ENCODE data around the gene RNU2-1. TPM values are rescaled to one million over a fixed set of nuclear protein-coding genes. Genes with fewer than 3 reads are reported as not detected.
"Not testable (repeated sequence)": the region's sequence is repeated elsewhere in the genome, so short reads cannot be mapped to it uniquely, and the experiment has no call there.

The RNU2-1 gene
- total RNA-seq, 2 experiments from 2014 or later: 3,839 to 7,603 TPM

GRCh38 chr17:43211123-43211479 lies 22.7 kb downstream of the RNU2-1 start:
- CTCF ChIA-PET: interaction anchor here (0.7 to 2.0 kb wide), 8 partner anchors 9 to 109 kb away, joined by 3 to 7 read pairs (median 4); partner anchors contain the start of gene NBR1

DNA sequence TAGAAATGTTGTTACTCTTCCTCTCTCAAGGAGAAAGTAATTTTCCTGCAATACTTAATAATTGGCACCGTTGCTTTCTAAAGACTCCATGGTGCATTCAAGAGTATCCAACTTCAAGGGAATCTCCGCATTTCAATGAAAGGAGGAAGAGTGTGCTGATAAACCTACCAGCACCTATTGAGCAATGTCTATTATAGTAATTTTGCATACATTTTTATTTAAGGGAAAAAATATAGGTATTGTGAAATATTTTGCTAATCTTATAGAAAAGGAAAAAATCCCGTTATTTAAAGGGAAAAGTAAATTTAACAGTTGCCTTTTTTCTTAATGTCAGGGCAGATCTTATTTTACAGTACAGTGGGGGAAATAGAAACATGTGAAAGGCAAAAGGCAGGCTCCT lies 23.2 kb downstream of the RNU2-1 start:
- no peaks in the 10 kb centered on the region for H3K27me3 Mint-ChIP-seq
- peak overlapping the region; percentile 86 for H3K4me3 Mint-ChIP-seq
- CTCF ChIA-PET: interaction anchor here (1.5 kb wide), 1 partner anchor 9 kb away, joined by 6 read pairs; no protein-coding TSS in a partner anchor
- DNase-seq (no peak), ATAC-seq (no peak)
- peaks cover 28% of the 10 kb centered on the region for H3K36me3 Mint-ChIP-seq
- H3K27ac Mint-ChIP-seq: peak overlapping the region; percentile 91
- peaks cover 28% of the 10 kb centered on the region for H3K4me1 Mint-ChIP-seq
- H3K9me3 Mint-ChIP-seq (ENCODE audit: low read depth): no peaks in the 10 kb centered on the region

More at GRCh38 chr17:43211123-43211479, 22.7 kb downstream of the RNU2-1 start:
- H3K36me3 Mint-ChIP-seq: peaks cover 31% of the 10 kb centered on the region
- peak overlapping the region; percentile 86 for H3K4me3 Mint-ChIP-seq
- DNase-seq (no peak), ATAC-seq (no peak)
- no peaks in the 10 kb centered on the region for H3K27me3 Mint-ChIP-seq
- no peaks in the 10 kb centered on the region for H3K9me3 Mint-ChIP-seq (ENCODE audit: low read depth)
- peak overlapping the region; percentile 91 for H3K27ac Mint-ChIP-seq
- peaks cover 31% of the 10 kb centered on the region for H3K4me1 Mint-ChIP-seq

- peaks cover 36% of the 10 kb centered on the region for H3K36me3 Mint-ChIP-seq
- not testable (repeated sequence) for H3K4me1 Mint-ChIP-seq
Measured at GRCh38 chr17:43203013-43203412, 30.8 kb downstream of the RNU2-1 start.

GRCh38 chr17:43200127-43200526 lies 33.6 kb downstream of the RNU2-1 start:
- Mint-ChIP-seq H3K27ac (peak overlapping the region; percentile 45), H3K36me3 (peaks cover 40% of the 10 kb centered on the region), H3K4me1 (peaks cover 3% of the 10 kb centered on the region), H3K4me3 (no peak overlapping the region), H3K9me3 (ENCODE audit: low read depth) (no peaks in the 10 kb centered on the region), H3K27me3 (no peaks in the 10 kb centered on the region)
- CTCF ChIA-PET: interaction anchor here (1.7 kb wide), 1 partner anchor 11 kb away, joined by 4 read pairs; the partner anchor contains the start of gene TMEM106A
- no peak for DNase-seq
- ATAC-seq: no peak

More at GRCh38 chr17:43203013-43203412, 30.8 kb downstream of the RNU2-1 start:
- H3K4me3 Mint-ChIP-seq; ATAC-seq; H3K27me3 Mint-ChIP-seq; CTCF ChIA-PET; DNase-seq; H3K9me3 Mint-ChIP-seq (ENCODE audit: low read depth); H3K27ac Mint-ChIP-seq: not testable (repeated sequence)

DNA sequence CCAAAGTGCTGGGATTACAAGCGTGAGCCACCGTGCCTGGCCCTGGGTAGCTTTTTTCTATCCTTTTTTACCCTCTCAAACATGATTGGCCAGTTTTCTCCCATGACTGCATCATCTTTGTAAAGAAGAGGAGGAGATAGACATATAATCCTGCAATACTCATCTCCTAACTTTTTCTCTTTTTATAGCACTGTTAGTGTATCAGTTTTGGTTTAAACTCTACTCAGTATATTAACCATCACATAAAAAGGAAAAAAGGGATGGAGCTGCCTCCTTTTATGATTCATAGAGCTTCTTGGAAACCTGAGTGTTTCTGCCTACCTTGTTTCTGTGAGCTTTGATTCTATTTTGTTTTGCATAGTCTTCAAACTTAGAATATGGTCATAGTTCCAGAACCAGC lies 34.1 kb downstream of the RNU2-1 start:
- Mint-ChIP-seq H3K4me1 (peaks cover 3% of the 10 kb centered on the region), H3K36me3 (peaks cover 43% of the 10 kb centered on the region), H3K4me3 (no peak overlapping the region), H3K27me3 (no peaks in the 10 kb centered on the region), H3K9me3 (ENCODE audit: low read depth) (no peaks in the 10 kb centered on the region), H3K27ac (no peak overlapping the region)
- CTCF ChIA-PET: interaction anchor here (1.5 kb wide), 1 partner anchor 10 kb away, joined by 4 read pairs; no protein-coding TSS in a partner anchor
- no peak for ATAC-seq
- no peak for DNase-seq

- Mint-ChIP-seq H3K4me3 (no peak overlapping the region), H3K36me3 (peaks cover 54% of the 10 kb centered on the region), H3K27ac (no peak overlapping the region), H3K27me3 (no peaks in the 10 kb centered on the region), H3K9me3 (ENCODE audit: low read depth) (no peaks in the 10 kb centered on the region), H3K4me1 (no peaks in the 10 kb centered on the region)
- no peak for ATAC-seq
- DNase-seq: no peak
- CTCF ChIA-PET: interaction anchor here (1.0 kb wide), 1 partner anchor 14 kb away, joined by 3 read pairs; no protein-coding TSS in a partner anchor
Measured at GRCh38 chr17:43193251-43193650, 40.5 kb downstream of the RNU2-1 start.

- H3K27me3 Mint-ChIP-seq; CTCF ChIA-PET; H3K4me3 Mint-ChIP-seq; H3K4me1 Mint-ChIP-seq; H3K9me3 Mint-ChIP-seq (ENCODE audit: low read depth); ATAC-seq; H3K27ac Mint-ChIP-seq; DNase-seq: not testable (repeated sequence)
- H3K36me3 Mint-ChIP-seq: peaks cover 36% of the 10 kb centered on the region
Measured at GRCh38 chr17:43186656-43187055, 47.1 kb downstream of the RNU2-1 start.

- H3K4me1 Mint-ChIP-seq: no peaks in the 10 kb centered on the region
- H3K36me3 Mint-ChIP-seq: peaks cover 27% of the 10 kb centered on the region
- DNase-seq (no peak), ATAC-seq (no peak)
- H3K4me3 Mint-ChIP-seq: no peak overlapping the region
- no peak overlapping the region for H3K27ac Mint-ChIP-seq
- H3K9me3 Mint-ChIP-seq (ENCODE audit: low read depth): no peaks in the 10 kb centered on the region
- no peaks in the 10 kb centered on the region for H3K27me3 Mint-ChIP-seq
- CTCF ChIA-PET: no interaction called here
Measured at GRCh38 chr17:43183921-43184320, 49.9 kb downstream of the RNU2-1 start.

Other genes with a start within 250 kb of the RNU2-1 start
- 100 to 1,000 TPM; 889 to 934 TPM for gene RPL27, start 235.6 kb downstream of the RNU2-1 start, total RNA-seq
- 100 to 1,000 TPM; 125 to 175 TPM for gene IFI35, start 227.2 kb downstream of the RNU2-1 start, total RNA-seq
- 10 to 100 TPM; 10.7 to 16.8 TPM for gene VAT1, start 211.6 kb downstream of the RNU2-1 start, total RNA-seq
- not detected for gene RND2, start 208.7 kb downstream of the RNU2-1 start, total RNA-seq
- 100 to 1,000 TPM in 1 of 2 experiments, 10 to 100 TPM in 1; 84.3 to 102 TPM for gene BRCA1, start 108.6 kb downstream of the RNU2-1 start, total RNA-seq
- gene NBR1, start 62.8 kb downstream of the RNU2-1 start, total RNA-seq: 10 to 100 TPM; 46.0 to 53.0 TPM
- 10 to 100 TPM; 13.8 to 23.1 TPM for gene TMEM106A, start 22.1 kb downstream of the RNU2-1 start, total RNA-seq
- gene CCDC200, start 5.4 kb downstream of the RNU2-1 start, total RNA-seq: not detected
- gene ARL4D, start 165.0 kb upstream of the RNU2-1 start, total RNA-seq: 1 to 10 TPM; 2.5 to 3.2 TPM
- gene DHX8, start 250.0 kb upstream of the RNU2-1 start, total RNA-seq: 10 to 100 TPM; 59.1 to 66.2 TPM